Measurements from ENCODE around the gene BATF. TPM values are rescaled to one million over a fixed set of nuclear protein-coding genes. Genes with fewer than 3 reads are reported as not detected.

BATF gene
- total RNA-seq, 1 experiment from 2014 or later = 1.7 TPM

GRCh38 chr14:75511201-75511600, 11.1 kb upstream of the BATF start:
- Histone ChIP-seq H3K27me3 (replicated peaks; ENCODE audit: control insufficient read depth, insufficient read depth, low read length) (no peaks in the 10 kb centered on the region), H3K4me1 (no peaks in the 10 kb centered on the region), H3K4me3 (ENCODE audit: low read depth, low read length) (no peak overlapping the region), H3K9me3 (peaks cover 7% of the 10 kb centered on the region; the same call in 1 of the 2 replicates), H3K36me3 (ENCODE audit: control insufficient read depth, insufficient read depth, low read length) (no peaks in the 10 kb centered on the region)
- POLR2A ChIA-PET = no interaction called here
- Mint-ChIP-seq H3K36me3 (ENCODE audit: insufficient read depth, unreplicated experiment) (no peaks in the 10 kb centered on the region), H3K27me3 (ENCODE audit: insufficient read depth, unreplicated experiment) (no peaks in the 10 kb centered on the region), H3K27ac (ENCODE audit: unreplicated experiment) (no peak overlapping the region), H3K4me3 (ENCODE audit: unreplicated experiment) (no peak overlapping the region), H3K9me3 (ENCODE audit: unreplicated experiment) (peaks cover 48% of the 10 kb centered on the region), H3K4me1 (ENCODE audit: low read depth, unreplicated experiment) (no peaks in the 10 kb centered on the region)
- CTCF ChIA-PET = no interaction called here
- intact Hi-C loops (cut with micrococcal nuclease; ENCODE audit: unreplicated experiment) = no loop called here
- no peak for TF ChIP-seq CTCF (IDR thresholded peaks at IDR 0.05; ENCODE audit: insufficient read depth in 1 of 2, low read depth in 1 of 2, low read length in 1 of 2, severe bottlenecking in 1 of 2, unreplicated experiment in 1 of 2)
- no TSS peak for BruUV-seq (replicated peaks)
- DNase-seq = no peak

- Histone ChIP-seq H3K9me3 (no peaks in the 10 kb centered on the region), H3K4me3 (ENCODE audit: low read depth, low read length) (no peak overlapping the region), H3K27me3 (replicated peaks; ENCODE audit: control insufficient read depth, insufficient read depth, low read length) (no peaks in the 10 kb centered on the region), H3K36me3 (ENCODE audit: control insufficient read depth, insufficient read depth, low read length) (no peaks in the 10 kb centered on the region), H3K4me1 (no peaks in the 10 kb centered on the region)
- no peak for DNase-seq
- H3K36me3 Mint-ChIP-seq (ENCODE audit: insufficient read depth, unreplicated experiment) = no peaks in the 10 kb centered on the region
- H3K27me3 Mint-ChIP-seq (ENCODE audit: insufficient read depth, unreplicated experiment) = no peaks in the 10 kb centered on the region
- H3K9me3 Mint-ChIP-seq (ENCODE audit: unreplicated experiment) = peaks cover 29% of the 10 kb centered on the region
- ChIA-PET POLR2A (no interaction called here), CTCF (interaction anchor here (1.4 kb wide), 1 partner anchor 47 kb away, joined by 3 read pairs; no protein-coding TSS in a partner anchor)
- BruUV-seq (replicated peaks) = no TSS peak
- no peak overlapping the region for H3K4me3 Mint-ChIP-seq (ENCODE audit: unreplicated experiment)
- H3K27ac Mint-ChIP-seq (ENCODE audit: unreplicated experiment) = no peak overlapping the region
- no peak for TF ChIP-seq CTCF (IDR thresholded peaks at IDR 0.05; ENCODE audit: insufficient read depth in 1 of 2, low read depth in 1 of 2, low read length in 1 of 2, severe bottlenecking in 1 of 2, unreplicated experiment in 1 of 2)
- H3K4me1 Mint-ChIP-seq (ENCODE audit: low read depth, unreplicated experiment) = no peaks in the 10 kb centered on the region
- intact Hi-C loops (cut with micrococcal nuclease; ENCODE audit: unreplicated experiment) = no loop called here
These were observed 8.2 kb upstream of the BATF start for GRCh38 chr14:75513911-75514672.

- POLR2A ChIA-PET = no interaction called here
- H3K27me3 Mint-ChIP-seq (ENCODE audit: insufficient read depth, unreplicated experiment) = no peaks in the 10 kb centered on the region
- no peak for DNase-seq
- no peaks in the 10 kb centered on the region for H3K4me1 Mint-ChIP-seq (ENCODE audit: low read depth, unreplicated experiment)
- no peaks in the 10 kb centered on the region for H3K27me3 ChIP-seq (replicated peaks; ENCODE audit: control insufficient read depth, insufficient read depth, low read length)
- no peaks in the 10 kb centered on the region for H3K36me3 ChIP-seq (ENCODE audit: control insufficient read depth, insufficient read depth, low read length)
- no TSS peak for BruUV-seq (replicated peaks)
- peaks cover 6% of the 10 kb centered on the region; the same call in 1 of the 2 replicates for H3K4me1 ChIP-seq
- H3K9me3 ChIP-seq = no peaks in the 10 kb centered on the region
- H3K9me3 Mint-ChIP-seq (ENCODE audit: unreplicated experiment) = peaks cover 23% of the 10 kb centered on the region
- no peak for TF ChIP-seq CTCF (IDR thresholded peaks at IDR 0.05; ENCODE audit: insufficient read depth in 1 of 2, low read depth in 1 of 2, low read length in 1 of 2, severe bottlenecking in 1 of 2, unreplicated experiment in 1 of 2)
- no peak overlapping the region for H3K4me3 ChIP-seq (ENCODE audit: low read depth, low read length)
- CTCF ChIA-PET = interaction anchor here (0.6 kb wide), 1 partner anchor 46 kb away, joined by 3 read pairs; no protein-coding TSS in a partner anchor
- intact Hi-C loops (cut with micrococcal nuclease; ENCODE audit: unreplicated experiment) = no loop called here
- no peak overlapping the region for H3K4me3 Mint-ChIP-seq (ENCODE audit: unreplicated experiment)
- no peak overlapping the region for H3K27ac Mint-ChIP-seq (ENCODE audit: unreplicated experiment)
- H3K36me3 Mint-ChIP-seq (ENCODE audit: insufficient read depth, unreplicated experiment) = no peaks in the 10 kb centered on the region
These were observed 7.3 kb upstream of the BATF start for GRCh38 chr14:75514673-75515628.

All from Caco-2 (cell line).